Measurements from ENCODE around the gene POLE3.
"Not testable (repeated sequence)": the region's sequence is repeated elsewhere in the genome, so short reads cannot be mapped to it uniquely, and the experiment has no call there.

POLE3 gene

DNA sequence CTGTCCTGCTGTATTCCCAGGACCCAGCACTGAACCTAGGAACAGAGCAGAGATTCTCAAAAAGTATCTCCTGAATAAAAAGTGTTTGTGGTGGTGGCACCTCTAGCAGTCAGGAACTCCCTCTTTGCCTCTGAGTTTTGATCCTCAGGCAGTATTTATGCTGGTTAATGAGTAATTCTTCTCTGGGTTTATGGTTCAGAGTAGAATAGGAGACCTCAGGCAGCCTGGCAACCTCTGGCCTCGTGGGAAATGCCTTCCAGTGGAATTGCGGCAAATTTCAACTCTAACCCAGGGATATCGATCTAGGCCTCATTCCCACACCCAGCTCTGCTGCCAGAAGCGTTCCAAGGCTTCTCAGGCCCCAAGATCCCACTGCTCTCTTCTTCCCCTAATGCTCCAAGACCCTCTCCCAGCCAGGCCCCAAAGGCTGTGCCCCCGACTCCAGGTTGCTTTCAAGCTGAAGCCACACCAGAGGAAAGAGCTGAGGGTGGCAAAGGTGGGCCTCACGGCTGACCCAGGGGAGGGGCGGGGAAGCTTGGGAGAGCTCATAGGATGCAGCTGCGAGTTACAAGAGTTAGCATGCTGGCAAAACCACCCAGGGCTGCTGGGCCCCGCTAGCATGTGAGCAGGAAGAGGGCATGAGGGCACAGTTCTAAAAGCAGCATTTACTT lies 22.8 kb downstream of the POLE3 start:
- DNase-seq (ENCODE audit: low read depth) = no peak
- TF ChIP-seq, protein P1, sequence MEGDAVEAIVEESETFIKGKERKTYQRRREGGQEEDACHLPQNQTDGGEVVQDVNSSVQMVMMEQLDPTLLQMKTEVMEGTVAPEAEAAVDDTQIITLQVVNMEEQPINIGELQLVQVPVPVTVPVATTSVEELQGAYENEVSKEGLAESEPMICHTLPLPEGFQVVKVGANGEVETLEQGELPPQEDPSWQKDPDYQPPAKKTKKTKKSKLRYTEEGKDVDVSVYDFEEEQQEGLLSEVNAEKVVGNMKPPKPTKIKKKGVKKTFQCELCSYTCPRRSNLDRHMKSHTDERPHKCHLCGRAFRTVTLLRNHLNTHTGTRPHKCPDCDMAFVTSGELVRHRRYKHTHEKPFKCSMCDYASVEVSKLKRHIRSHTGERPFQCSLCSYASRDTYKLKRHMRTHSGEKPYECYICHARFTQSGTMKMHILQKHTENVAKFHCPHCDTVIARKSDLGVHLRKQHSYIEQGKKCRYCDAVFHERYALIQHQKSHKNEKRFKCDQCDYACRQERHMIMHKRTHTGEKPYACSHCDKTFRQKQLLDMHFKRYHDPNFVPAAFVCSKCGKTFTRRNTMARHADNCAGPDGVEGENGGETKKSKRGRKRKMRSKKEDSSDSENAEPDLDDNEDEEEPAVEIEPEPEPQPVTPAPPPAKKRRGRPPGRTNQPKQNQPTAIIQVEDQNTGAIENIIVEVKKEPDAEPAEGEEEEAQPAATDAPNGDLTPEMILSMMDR (IDR thresholded peaks at IDR 0.05; ENCODE audit: low read depth, low read length, missing control alignments) = no peak
- in situ Hi-C loops (cut with HindIII; ENCODE audit: low sequenced_read_pairs) = no loop called here
- H3K4me3 ChIP-seq (ENCODE audit: low read depth, low read length) = no peak overlapping the region

DNA sequence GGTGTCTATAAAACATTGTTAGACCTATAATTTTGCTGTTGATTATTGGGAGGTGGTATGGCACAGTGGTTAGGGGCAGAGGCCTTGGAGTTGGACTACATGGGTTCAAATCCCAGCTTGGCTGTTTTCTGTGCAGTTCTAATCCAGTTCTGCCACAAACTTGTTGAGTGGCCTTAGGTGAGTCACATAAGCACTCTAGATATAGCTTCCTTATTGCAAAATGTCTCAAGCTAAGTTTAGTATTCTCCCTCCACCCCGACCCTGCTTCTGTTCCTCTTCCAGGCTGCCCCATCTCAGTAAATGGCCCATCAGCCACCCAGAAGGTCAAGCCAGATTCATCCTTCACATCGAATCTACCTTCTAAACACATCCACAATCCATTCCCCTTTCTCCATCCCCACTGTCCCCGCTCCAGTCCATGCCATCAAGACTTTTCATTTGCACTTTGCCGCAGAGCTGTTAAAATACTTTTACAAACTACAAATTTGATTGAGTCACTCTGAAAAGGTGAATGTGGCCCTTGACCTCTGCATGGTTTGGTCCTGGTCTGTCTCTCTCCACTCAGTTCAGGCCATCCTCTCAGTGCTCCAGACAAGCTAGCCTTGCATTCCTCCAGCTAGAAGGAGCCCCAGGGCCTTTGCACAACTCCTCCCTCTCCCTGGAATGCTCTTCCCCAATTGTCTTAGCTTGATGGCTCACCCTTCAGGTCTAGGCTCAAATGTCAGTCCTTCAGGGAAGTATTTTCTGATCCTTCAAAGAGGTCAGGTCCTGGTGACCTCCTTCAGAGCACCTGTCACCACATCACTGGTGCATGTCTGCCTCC lies 23.7 kb downstream of the POLE3 start:
- in situ Hi-C loops (cut with HindIII; ENCODE audit: low sequenced_read_pairs) = no loop called here
- TF ChIP-seq, protein P1 (IDR thresholded peaks at IDR 0.05; ENCODE audit: low read depth, low read length, missing control alignments) = no peak
- H3K4me3 ChIP-seq (ENCODE audit: low read depth, low read length) = no peak overlapping the region
- DNase-seq (ENCODE audit: low read depth) = no peak

DNA sequence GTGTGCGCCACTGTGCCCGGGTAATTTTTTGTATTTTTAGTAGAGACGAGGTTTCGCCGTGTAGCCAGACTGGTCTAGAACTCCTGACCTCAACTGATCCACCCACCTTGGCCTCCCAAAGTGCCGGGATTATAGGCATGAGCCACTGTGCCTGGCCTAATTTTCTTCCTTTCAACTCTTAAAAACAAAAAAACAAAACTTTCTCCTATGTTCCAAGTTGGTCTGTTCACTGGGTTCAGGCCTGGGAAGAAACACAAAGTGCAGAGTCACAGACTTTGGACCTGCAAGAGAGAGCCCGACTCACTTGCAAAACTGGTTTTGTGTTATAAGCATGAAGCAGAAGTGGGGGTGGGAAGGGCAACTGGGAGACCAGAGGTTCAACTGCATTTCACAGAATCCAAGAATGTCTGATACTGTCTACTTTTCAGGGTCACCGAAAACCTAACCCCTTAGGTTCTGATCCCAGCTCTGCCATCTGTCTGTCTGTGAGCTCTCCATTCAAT lies 28.5 kb downstream of the POLE3 start:
- TF ChIP-seq, protein P1 (IDR thresholded peaks at IDR 0.05; ENCODE audit: low read depth, low read length, missing control alignments) = no peak
- in situ Hi-C loops (cut with HindIII; ENCODE audit: low sequenced_read_pairs) = no loop called here
- no peak for DNase-seq (ENCODE audit: low read depth)
- H3K4me3 ChIP-seq (ENCODE audit: low read depth, low read length) = no peak overlapping the region

DNA sequence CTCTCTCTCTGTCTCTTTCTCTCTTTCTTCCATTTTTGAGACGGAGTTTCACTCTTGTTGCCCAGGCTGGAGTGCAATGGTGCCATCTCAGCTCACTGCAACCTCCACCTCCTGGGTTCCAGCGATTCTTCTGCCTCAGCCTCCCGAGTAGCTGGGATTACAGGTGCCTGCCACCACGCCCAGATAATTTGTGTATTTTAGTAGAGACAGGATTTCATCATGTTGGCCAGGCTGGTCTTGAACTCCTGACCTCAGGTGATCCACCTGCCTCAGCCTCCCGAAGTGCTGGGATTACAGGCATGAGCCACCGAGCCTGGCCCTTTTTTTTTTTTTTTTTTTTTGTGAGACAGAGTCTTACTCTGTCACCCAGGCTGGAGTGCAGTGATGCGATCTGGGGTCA lies 29.0 kb downstream of the POLE3 start:
- H3K4me3 ChIP-seq (ENCODE audit: low read depth, low read length); in situ Hi-C loops (cut with HindIII; ENCODE audit: low sequenced_read_pairs); DNase-seq (ENCODE audit: low read depth): not testable (repeated sequence)

DNA sequence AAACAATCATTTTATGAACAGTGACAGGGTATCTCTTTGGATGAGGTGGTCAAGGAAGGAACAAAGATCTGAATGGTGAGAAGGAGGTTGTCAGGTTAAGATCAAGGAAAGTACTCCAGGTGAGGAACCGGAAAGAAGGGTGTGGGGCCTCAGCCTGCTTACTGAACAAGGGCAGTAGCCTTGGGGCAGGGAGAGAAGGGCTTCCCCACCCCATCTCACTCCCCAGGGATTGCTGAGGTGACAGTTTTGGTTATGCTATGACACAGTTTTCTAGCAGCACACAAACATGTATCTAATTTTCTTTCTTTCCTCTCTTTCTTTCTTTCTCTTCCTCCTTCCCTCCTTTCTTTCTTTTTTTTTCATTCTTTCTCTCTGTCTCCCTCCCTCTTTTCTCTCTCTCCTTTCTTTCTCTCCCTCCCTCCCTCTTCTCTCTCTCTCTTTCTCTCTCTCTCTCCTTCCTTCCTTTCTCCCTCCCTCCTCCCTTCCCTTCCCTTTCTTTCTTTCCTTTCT lies 29.6 kb downstream of the POLE3 start:
- TF ChIP-seq, protein P1 (IDR thresholded peaks at IDR 0.05; ENCODE audit: low read depth, low read length, missing control alignments) = no peak
- no peak overlapping the region for H3K4me3 ChIP-seq (ENCODE audit: low read depth, low read length)
- in situ Hi-C loops (cut with HindIII; ENCODE audit: low sequenced_read_pairs) = no loop called here
- no peak for DNase-seq (ENCODE audit: low read depth)

DNA sequence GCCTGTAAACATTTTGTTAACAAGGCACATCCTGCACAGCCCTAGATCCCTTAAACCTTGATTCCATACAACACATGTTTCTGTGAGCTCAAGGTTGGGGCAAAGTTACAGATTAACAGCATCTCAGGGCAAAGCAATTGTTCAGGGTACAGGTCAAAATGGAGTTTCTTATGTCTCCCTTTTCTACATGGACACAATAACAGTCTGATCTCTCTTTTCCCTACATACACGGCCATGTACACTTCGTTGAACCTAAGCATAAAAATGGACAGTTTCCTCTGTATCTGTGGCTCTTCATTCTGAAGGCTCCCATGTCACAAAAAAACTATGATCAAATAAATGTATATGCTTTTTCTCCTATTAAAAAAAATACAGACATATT lies 30.7 kb downstream of the POLE3 start:
- in situ Hi-C loops (cut with HindIII; ENCODE audit: low sequenced_read_pairs); DNase-seq (ENCODE audit: low read depth); H3K4me3 ChIP-seq (ENCODE audit: low read depth, low read length): not testable (repeated sequence)

DNA sequence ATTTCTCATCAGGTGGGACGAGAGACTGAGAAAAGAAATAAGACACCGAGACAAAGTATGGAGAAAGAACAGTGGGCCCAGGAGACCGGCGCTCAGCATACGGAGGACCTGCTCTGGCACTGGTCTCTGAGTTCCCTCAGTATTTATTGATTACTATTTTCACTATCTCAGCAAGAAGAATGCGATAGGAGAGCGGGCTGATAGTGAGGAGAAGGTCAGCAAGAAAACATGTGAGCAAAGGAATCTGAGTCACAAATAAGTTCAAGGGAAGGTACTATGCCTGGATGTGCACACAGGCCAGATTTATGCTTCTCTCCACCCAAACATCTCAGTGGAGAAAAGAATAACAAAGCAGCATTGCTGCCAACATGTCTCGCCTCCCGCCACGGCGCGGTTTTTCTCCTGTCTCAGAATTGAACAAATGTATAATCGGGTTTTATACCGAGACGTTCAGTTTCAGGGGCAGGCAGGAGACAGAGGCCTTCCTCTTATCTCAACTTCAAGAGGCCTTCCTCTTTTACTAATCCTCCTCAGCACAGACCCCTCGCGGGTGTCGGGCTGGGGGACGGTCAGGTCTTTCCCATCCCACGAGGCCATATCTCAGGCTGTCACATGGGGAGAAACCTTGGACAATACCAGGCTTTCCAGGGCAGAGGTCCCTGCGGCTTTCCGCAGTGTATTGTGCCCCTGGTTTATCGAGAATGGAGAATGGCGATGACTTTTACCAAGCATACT lies 31.2 kb downstream of the POLE3 start:
- not testable (repeated sequence) for H3K4me3 ChIP-seq (ENCODE audit: low read depth, low read length)

More for the DNA sequence above, 31.2 kb downstream of the POLE3 start:
- DNase-seq (ENCODE audit: low read depth); in situ Hi-C loops (cut with HindIII; ENCODE audit: low sequenced_read_pairs): not testable (repeated sequence)
